Right kidney (tissue), 1 donor: ENCODE results near the gene SH2D3A.
"Not testable (repeated sequence)": the region's sequence is repeated elsewhere in the genome, so short reads cannot be mapped to it uniquely, and the experiment has no call there.

Source experiments
- DNase-seq: peaks from one replicate; pipeline ENCODE4 v3.0.0-alpha.2; 2016

Gene SH2D3A

GRCh38 chr19:6761053-6761676 lies 6.1 kb downstream of the SH2D3A start:
- DNase-seq: no peak

GRCh38 chr19:6760606-6761005 lies 6.6 kb downstream of the SH2D3A start:
- no peak for DNase-seq

GRCh38 chr19:6754653-6755463 lies 12.4 kb downstream of the SH2D3A start:
- DNase-seq: no peak

- no peak for DNase-seq
Measured at GRCh38 chr19:6754136-6754535, 13.1 kb downstream of the SH2D3A start.

- DNase-seq: peak; percentile 76
Measured at GRCh38 chr19:6753178-6754031, 13.8 kb downstream of the SH2D3A start.

- peak; percentile 62 for DNase-seq
Measured at GRCh38 chr19:6752256-6753177, 14.7 kb downstream of the SH2D3A start.

- DNase-seq: no peak
Measured at GRCh38 chr19:6751189-6751588, 16.0 kb downstream of the SH2D3A start.

GRCh38 chr19:6750062-6750461 lies 17.2 kb downstream of the SH2D3A start:
- DNase-seq: no peak

GRCh38 chr19:6748543-6748942 lies 18.7 kb downstream of the SH2D3A start:
- DNase-seq: not testable (repeated sequence)

- DNase-seq: no peak
Measured at GRCh38 chr19:6745965-6746364, 21.3 kb downstream of the SH2D3A start.

- peak; percentile 58 for DNase-seq
Measured at GRCh38 chr19:6744381-6745301, 22.6 kb downstream of the SH2D3A start.

- no peak for DNase-seq
Measured at GRCh38 chr19:6743714-6744380, 23.4 kb downstream of the SH2D3A start.

- no peak for DNase-seq
Measured at GRCh38 chr19:6743066-6743465, 24.2 kb downstream of the SH2D3A start.

- DNase-seq: peak; percentile 68
Measured at GRCh38 chr19:6740589-6741343, 26.5 kb downstream of the SH2D3A start.

- DNase-seq: peak; percentile 78
Measured at GRCh38 chr19:6739883-6740588, 27.2 kb downstream of the SH2D3A start.

GRCh38 chr19:6739390-6739882 lies 27.8 kb downstream of the SH2D3A start, which contains the start of gene TRIP10:
Gene TRIP10, plus strand, starts transcription at chr19:6739680. Its CDS starts 82 bp downstream, at chr19:6739762.
- no peak for DNase-seq

- DNase-seq: peak; percentile 82
Measured at GRCh38 chr19:6738787-6739389, 28.3 kb downstream of the SH2D3A start.
